ENCODE results near the gene DFFB. TPM values are rescaled to one million over a fixed set of nuclear protein-coding genes. Genes with fewer than 3 reads are reported as not detected.
A peak's percentile ranks its signal among the peaks of the same experiment; 100 is the strongest.

The DFFB gene
- total and polyA plus RNA-seq, 5 donors from 2014 or later = 11.2 to 15.4 (median 13.2) TPM

GRCh38 chr1:3850857-3851256 is 6.4 kb upstream of the DFFB start:
- H3K4me3 Mint-ChIP-seq = no peak overlapping the region
- DNase-seq = no peak
- peaks cover 28% of the 10 kb centered on the region for H3K36me3 Mint-ChIP-seq
- H3K9me3 ChIP-seq (ENCODE audit: control insufficient read depth in 2 of 2, low read length in 2 of 2) = no peaks in the 10 kb centered on the region
- H3K27me3 Mint-ChIP-seq = no peaks in the 10 kb centered on the region
- no peaks in the 10 kb centered on the region for H3K9me3 Mint-ChIP-seq
- H3K4me1 ChIP-seq (ENCODE audit: control insufficient read depth, insufficient read depth, low read length, poor library complexity, severe bottlenecking) = peaks cover under 1% of the 10 kb centered on the region
- peaks cover 44% of the 10 kb centered on the region for H3K36me3 ChIP-seq (ENCODE audit: control insufficient read depth, insufficient read depth, low read length)
- H3K27ac Mint-ChIP-seq = no peak overlapping the region
- H3K27ac ChIP-seq (ENCODE audit: insufficient read depth, low read length, poor library complexity, severe bottlenecking) = no peak overlapping the region
- no peak for ATAC-seq (ENCODE audit: low read depth in 2 of 2)
- H3K4me1 Mint-ChIP-seq = peaks cover 6 to 21% (median 10%) of the 10 kb centered on the region in 4 donors
- no peaks in the 10 kb centered on the region for H3K27me3 ChIP-seq (ENCODE audit: control insufficient read depth, insufficient read depth, low read length)
- H3K4me3 ChIP-seq (ENCODE audit: low read depth, low read length) = no peak overlapping the region

- Mint-ChIP-seq H3K27ac (no peak overlapping the region), H3K36me3 (peaks cover 28% of the 10 kb centered on the region), H3K4me1 (peaks cover 7 to 25% (median 11%) of the 10 kb centered on the region in 4 donors), H3K27me3 (no peaks in the 10 kb centered on the region), H3K9me3 (no peaks in the 10 kb centered on the region), H3K4me3 (peak overlapping the region in 1 of 4 donors; percentile 16)
- H3K4me1 ChIP-seq (ENCODE audit: control insufficient read depth, insufficient read depth, low read length, poor library complexity, severe bottlenecking) = peaks cover 5% of the 10 kb centered on the region
- no peaks in the 10 kb centered on the region for H3K27me3 ChIP-seq (ENCODE audit: control insufficient read depth, insufficient read depth, low read length)
- DNase-seq = no peak
- no peak overlapping the region for H3K27ac ChIP-seq (ENCODE audit: insufficient read depth, low read length, poor library complexity, severe bottlenecking)
- no peak overlapping the region for H3K4me3 ChIP-seq (ENCODE audit: low read depth, low read length)
- H3K9me3 ChIP-seq (ENCODE audit: control insufficient read depth in 2 of 2, low read length in 2 of 2) = no peaks in the 10 kb centered on the region
- no peak for ATAC-seq (ENCODE audit: low read depth in 2 of 2)
- H3K36me3 ChIP-seq (ENCODE audit: control insufficient read depth, insufficient read depth, low read length) = peaks cover 44% of the 10 kb centered on the region
Observed at GRCh38 chr1:3851292-3851691, 6.0 kb upstream of the DFFB start.

GRCh38 chr1:3852091-3852490 is 5.2 kb upstream of the DFFB start:
- DNase-seq (no peak), ATAC-seq (ENCODE audit: low read depth in 2 of 2) (no peak)
- Mint-ChIP-seq H3K27ac (no peak overlapping the region), H3K36me3 (peaks cover 24% of the 10 kb centered on the region), H3K4me3 (no peak overlapping the region), H3K9me3 (no peaks in the 10 kb centered on the region), H3K4me1 (peaks cover 7 to 26% (median 13%) of the 10 kb centered on the region in 4 donors), H3K27me3 (no peaks in the 10 kb centered on the region)
- Histone ChIP-seq H3K27ac (ENCODE audit: insufficient read depth, low read length, poor library complexity, severe bottlenecking) (no peak overlapping the region), H3K9me3 (ENCODE audit: control insufficient read depth in 2 of 2, low read length in 2 of 2) (no peaks in the 10 kb centered on the region), H3K36me3 (ENCODE audit: control insufficient read depth, insufficient read depth, low read length) (peaks cover 38% of the 10 kb centered on the region), H3K4me1 (ENCODE audit: control insufficient read depth, insufficient read depth, low read length, poor library complexity, severe bottlenecking) (peaks cover 10% of the 10 kb centered on the region), H3K27me3 (ENCODE audit: control insufficient read depth, insufficient read depth, low read length) (no peaks in the 10 kb centered on the region), H3K4me3 (ENCODE audit: low read depth, low read length) (no peak overlapping the region)

- Mint-ChIP-seq H3K27me3 (no peaks in the 10 kb centered on the region), H3K36me3 (peaks cover 27% of the 10 kb centered on the region)
Observed at GRCh38 chr1:3852711-3853485, 4.4 kb upstream of the DFFB start.

GRCh38 chr1:3857791-3858129 is 484 bp downstream of the DFFB start:
- ATAC-seq (ENCODE audit: low read depth in 2 of 2) = no peak

More at GRCh38 chr1:3852711-3853485, 4.4 kb upstream of the DFFB start:
- no peak for ATAC-seq (ENCODE audit: low read depth in 2 of 2)
- Mint-ChIP-seq H3K27ac (no peak overlapping the region), H3K9me3 (no peaks in the 10 kb centered on the region), H3K4me3 (peak overlapping the region in 2 of 4 donors; percentile 45 to 75), H3K4me1 (peaks cover 8 to 31% (median 16%) of the 10 kb centered on the region in 4 donors)
- Histone ChIP-seq H3K36me3 (ENCODE audit: control insufficient read depth, insufficient read depth, low read length) (peaks cover 32% of the 10 kb centered on the region), H3K4me1 (ENCODE audit: control insufficient read depth, insufficient read depth, low read length, poor library complexity, severe bottlenecking) (peaks cover 14% of the 10 kb centered on the region), H3K27ac (ENCODE audit: insufficient read depth, low read length, poor library complexity, severe bottlenecking) (no peak overlapping the region), H3K4me3 (ENCODE audit: low read depth, low read length) (no peak overlapping the region), H3K9me3 (ENCODE audit: control insufficient read depth in 2 of 2, low read length in 2 of 2) (no peaks in the 10 kb centered on the region), H3K27me3 (ENCODE audit: control insufficient read depth, insufficient read depth, low read length) (no peaks in the 10 kb centered on the region)
- no peak for DNase-seq

GRCh38 chr1:3858231-3858981 is 1.1 kb downstream of the DFFB start:
- Histone ChIP-seq H3K9me3 (ENCODE audit: control insufficient read depth in 2 of 2, low read length in 2 of 2) (no peaks in the 10 kb centered on the region), H3K4me3 (ENCODE audit: low read depth, low read length) (peak overlapping the region; percentile 19), H3K27me3 (ENCODE audit: control insufficient read depth, insufficient read depth, low read length) (no peaks in the 10 kb centered on the region), H3K36me3 (ENCODE audit: control insufficient read depth, insufficient read depth, low read length) (peaks cover 4% of the 10 kb centered on the region), H3K4me1 (ENCODE audit: control insufficient read depth, insufficient read depth, low read length, poor library complexity, severe bottlenecking) (peaks cover 28% of the 10 kb centered on the region), H3K27ac (ENCODE audit: insufficient read depth, low read length, poor library complexity, severe bottlenecking) (no peak overlapping the region)
- Mint-ChIP-seq H3K9me3 (peaks cover 0 to 2% (median 0%) of the 10 kb centered on the region in 7 donors), H3K27me3 (no peaks in the 10 kb centered on the region), H3K4me1 (peaks cover 6 to 52% (median 26%) of the 10 kb centered on the region in 4 donors), H3K4me3 (peak overlapping the region; percentile 70 to 99 (median 98)), H3K27ac (peak overlapping the region in 2 of 3 donors; percentile 62 to 83), H3K36me3 (peaks cover 9% of the 10 kb centered on the region)
- DNase-seq (peak in 1 of 3 donors; percentile 4), ATAC-seq (ENCODE audit: low read depth in 2 of 2) (no peak)

More at GRCh38 chr1:3857791-3858129, 484 bp downstream of the DFFB start:
- Mint-ChIP-seq H3K36me3 (peaks cover 7% of the 10 kb centered on the region), H3K4me3 (peak overlapping the region; percentile 70 to 99 (median 98)), H3K4me1 (peaks cover 13 to 55% (median 25%) of the 10 kb centered on the region in 4 donors), H3K27me3 (no peaks in the 10 kb centered on the region), H3K27ac (peak overlapping the region in 1 of 3 donors; percentile 91), H3K9me3 (peaks cover 0 to 2% (median 0%) of the 10 kb centered on the region in 7 donors)
- no peaks in the 10 kb centered on the region for H3K27me3 ChIP-seq (ENCODE audit: control insufficient read depth, insufficient read depth, low read length)
- peaks cover 28% of the 10 kb centered on the region for H3K4me1 ChIP-seq (ENCODE audit: control insufficient read depth, insufficient read depth, low read length, poor library complexity, severe bottlenecking)
- DNase-seq = no peak
- H3K36me3 ChIP-seq (ENCODE audit: control insufficient read depth, insufficient read depth, low read length) = peaks cover 4% of the 10 kb centered on the region
- no peaks in the 10 kb centered on the region for H3K9me3 ChIP-seq (ENCODE audit: control insufficient read depth in 2 of 2, low read length in 2 of 2)
- H3K27ac ChIP-seq (ENCODE audit: insufficient read depth, low read length, poor library complexity, severe bottlenecking) = peak overlapping the region; percentile 78
- H3K4me3 ChIP-seq (ENCODE audit: low read depth, low read length) = peak overlapping the region; percentile 19

GRCh38 chr1:3863231-3863935 is 6.1 kb downstream of the DFFB start:
- H3K4me3 Mint-ChIP-seq = no peak overlapping the region
- peaks cover 5 to 22% (median 11%) of the 10 kb centered on the region in 4 donors for H3K4me1 Mint-ChIP-seq
- ATAC-seq (ENCODE audit: low read depth in 2 of 2) (no peak), DNase-seq (no peak)
- no peaks in the 10 kb centered on the region for H3K9me3 ChIP-seq (ENCODE audit: control insufficient read depth in 2 of 2, low read length in 2 of 2)
- peaks cover 0 to 2% (median 0%) of the 10 kb centered on the region in 7 donors for H3K9me3 Mint-ChIP-seq
- no peak overlapping the region for H3K4me3 ChIP-seq (ENCODE audit: low read depth, low read length)
- peaks cover 19% of the 10 kb centered on the region for H3K36me3 ChIP-seq (ENCODE audit: control insufficient read depth, insufficient read depth, low read length)
- peaks cover 21% of the 10 kb centered on the region for H3K36me3 Mint-ChIP-seq
- peaks cover 9% of the 10 kb centered on the region for H3K4me1 ChIP-seq (ENCODE audit: control insufficient read depth, insufficient read depth, low read length, poor library complexity, severe bottlenecking)
- no peak overlapping the region for H3K27ac Mint-ChIP-seq
- H3K27me3 Mint-ChIP-seq = no peaks in the 10 kb centered on the region
- no peak overlapping the region for H3K27ac ChIP-seq (ENCODE audit: insufficient read depth, low read length, poor library complexity, severe bottlenecking)
- no peaks in the 10 kb centered on the region for H3K27me3 ChIP-seq (ENCODE audit: control insufficient read depth, insufficient read depth, low read length)
